Choroid plexus epithelial cell (primary cell): ENCODE data around the gene IL12B.
"Not testable (repeated sequence)": the region's sequence is repeated elsewhere in the genome, so short reads cannot be mapped to it uniquely, and the experiment has no call there.

Source experiments
- DNase-seq: peaks from one replicate; pipeline ENCODE4 v3.0.0-alpha.2; 2010; ENCODE audit warnings: low read depth
- H3K4me3 ChIP-seq: 2 replicates; pipeline ENCODE4 v1.5.1; 2011; ENCODE audit warnings: low read depth, mild to moderate bottlenecking, control low read depth, low read length, moderate library complexity
- CTCF ChIP-seq: conservative IDR thresholded peaks from 2 replicates; pipeline ENCODE4 v1.5.1; 2011; ENCODE audit warnings: low read depth, mild to moderate bottlenecking, control low read depth, inconsistent platforms, low read length, moderate library complexity

Gene IL12B

GRCh38 chr5:159304961-159305595 lies 25.2 kb downstream of the IL12B start:
- peak; percentile 83 for DNase-seq
- no peak for TF ChIP-seq CTCF
- H3K4me3 ChIP-seq = no peak overlapping the region

DNA sequence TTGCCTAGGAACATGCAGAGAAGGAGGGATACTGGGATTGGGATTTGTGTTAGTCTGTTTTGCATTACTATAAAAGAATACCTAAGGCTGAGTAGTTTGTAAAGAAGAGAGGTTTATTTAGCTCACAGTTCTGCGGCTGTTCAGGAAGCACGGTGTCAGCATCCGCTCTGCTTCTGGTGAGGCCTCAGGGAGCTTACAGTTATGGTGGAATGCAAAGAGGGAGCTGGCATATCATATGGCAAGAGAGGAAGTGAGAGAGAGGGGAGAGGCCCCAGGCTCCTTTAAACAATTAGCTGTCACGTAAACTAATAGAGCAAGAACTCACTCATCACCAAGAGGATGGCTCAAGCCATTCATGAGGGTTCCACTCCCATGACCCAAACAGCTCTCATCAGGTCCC lies 27.0 kb downstream of the IL12B start:
- no peak for TF ChIP-seq CTCF

GRCh38 chr5:159301929-159302860 lies 28.1 kb downstream of the IL12B start:
- DNase-seq, H3K4me3 ChIP-seq: not testable (repeated sequence)

More for the DNA sequence above, 27.0 kb downstream of the IL12B start:
- H3K4me3 ChIP-seq = no peak overlapping the region
- DNase-seq = no peak

GRCh38 chr5:159301466-159301865 lies 28.8 kb downstream of the IL12B start:
- H3K4me3 ChIP-seq = no peak overlapping the region
- TF ChIP-seq CTCF = no peak
- no peak for DNase-seq

DNA sequence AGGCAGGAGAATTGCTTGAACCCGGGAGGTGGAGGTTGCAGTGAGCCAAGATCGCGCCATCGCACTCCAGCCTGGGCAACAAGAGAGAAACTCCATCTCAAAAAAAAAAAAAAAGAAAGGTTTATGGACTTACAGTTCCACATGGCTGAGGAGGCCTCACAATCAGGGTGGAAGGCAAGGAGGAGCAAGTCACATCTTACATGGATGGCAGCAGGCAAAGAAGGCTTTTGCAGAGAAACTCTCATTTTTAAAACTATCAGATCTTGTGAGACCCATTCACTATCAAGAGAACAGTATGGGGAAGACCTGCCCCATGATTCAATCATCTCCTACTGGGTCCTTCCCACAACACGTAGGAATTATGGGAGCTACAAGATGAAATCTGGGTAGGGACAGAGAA lies 33.0 kb downstream of the IL12B start:
- not testable (repeated sequence) for H3K4me3 ChIP-seq, DNase-seq

GRCh38 chr5:159294921-159295320 lies 35.4 kb downstream of the IL12B start:
- no peak for TF ChIP-seq CTCF
- DNase-seq = no peak
- no peak overlapping the region for H3K4me3 ChIP-seq

GRCh38 chr5:159290741-159291140 lies 39.5 kb downstream of the IL12B start:
- DNase-seq = peak; percentile 79
- no peak for TF ChIP-seq CTCF
- no peak overlapping the region for H3K4me3 ChIP-seq
